ENCODE results near the gene SEZ6.
"Not testable (repeated sequence)": the region's sequence is repeated elsewhere in the genome, so short reads cannot be mapped to it uniquely, and the experiment has no call there.

SEZ6 gene

GRCh38 chr17:28951991-28952975 is 53.5 kb downstream of the SEZ6 start:
- DNase-seq: peak; percentile 99

- peak; percentile 100 for DNase-seq
Measured at GRCh38 chr17:28951428-28951990, 54.3 kb downstream of the SEZ6 start, which contains the start of gene PHF12. Gene PHF12, minus strand, starts transcription at chr17:28951518. Its CDS starts 558 bp downstream, at chr17:28950960.

GRCh38 chr17:28950752-28951427 is 54.9 kb downstream of the SEZ6 start:
- DNase-seq: no peak

- peak; percentile 68 for DNase-seq
Measured at GRCh38 chr17:28950017-28950751, 55.6 kb downstream of the SEZ6 start.

- DNase-seq: peak; percentile 59
Measured at GRCh38 chr17:28949185-28950016, 56.4 kb downstream of the SEZ6 start.

- DNase-seq: no peak
Measured at GRCh38 chr17:28948873-28949184, 57.0 kb downstream of the SEZ6 start.

- DNase-seq: no peak
Measured at GRCh38 chr17:28948342-28948741, 57.5 kb downstream of the SEZ6 start.

- DNase-seq: peak; percentile 31
Measured at GRCh38 chr17:28947639-28948038, 58.2 kb downstream of the SEZ6 start.

- DNase-seq: no peak
Measured at GRCh38 chr17:28946239-28946638, 59.6 kb downstream of the SEZ6 start.

GRCh38 chr17:28944862-28945741 is 60.7 kb downstream of the SEZ6 start:
- no peak for DNase-seq

GRCh38 chr17:28944343-28944742 is 61.5 kb downstream of the SEZ6 start:
- DNase-seq: no peak

- DNase-seq: no peak
Measured at GRCh38 chr17:28942925-28943324, 62.9 kb downstream of the SEZ6 start.

GRCh38 chr17:28941251-28941650 is 64.6 kb downstream of the SEZ6 start:
- no peak for DNase-seq

- no peak for DNase-seq
Measured at GRCh38 chr17:28940675-28941074, 65.2 kb downstream of the SEZ6 start.

GRCh38 chr17:28940142-28940541 is 65.7 kb downstream of the SEZ6 start:
- no peak for DNase-seq

GRCh38 chr17:28938552-28938951 is 67.3 kb downstream of the SEZ6 start:
- DNase-seq: no peak

- DNase-seq: no peak
Measured at GRCh38 chr17:28937044-28937729, 68.6 kb downstream of the SEZ6 start.

- DNase-seq: no peak
Measured at GRCh38 chr17:28935744-28936460, 69.9 kb downstream of the SEZ6 start.

GRCh38 chr17:28934508-28934907 is 71.3 kb downstream of the SEZ6 start:
- DNase-seq: not testable (repeated sequence)

GRCh38 chr17:28929787-28930186 is 76.0 kb downstream of the SEZ6 start:
- DNase-seq: no peak
